Measurements from ENCODE around the gene ECI1. TPM values are rescaled to one million over a fixed set of nuclear protein-coding genes. Genes with fewer than 3 reads are reported as not detected.

ECI1 gene
- total RNA-seq, 1 experiment from 2014 or later, result 95.4 TPM

- no peak overlapping the region for H3K18ac ChIP-seq (ENCODE audit: insufficient read length, low read depth, low read length)
- no peak overlapping the region for H3K27ac ChIP-seq (ENCODE audit: insufficient read length, low read depth, low read length)
- H3K23me2 ChIP-seq (ENCODE audit: insufficient read length, low read depth, low read length, poor library complexity, severe bottlenecking), result no peaks in the 10 kb centered on the region
- H3K23ac ChIP-seq (ENCODE audit: insufficient read length, low read depth, low read length), result no peak overlapping the region
- no peak overlapping the region; the same call in 1 of the 2 replicates for H3K14ac ChIP-seq (ENCODE audit: insufficient read depth, low read length)
- no peak overlapping the region for H4K91ac ChIP-seq (ENCODE audit: insufficient read length, low read depth, low read length)
- no peaks in the 10 kb centered on the region for H3K27me3 ChIP-seq (ENCODE audit: insufficient read depth, low read length)
- H3K9ac ChIP-seq (ENCODE audit: extremely low read depth, insufficient read length, low read length), result no peak overlapping the region
- H3T11ph ChIP-seq (ENCODE audit: low read length), result no peak overlapping the region
- no peak overlapping the region for H2BK20ac ChIP-seq (ENCODE audit: low read depth, low read length, poor library complexity, severe bottlenecking)
- H2AFZ ChIP-seq (ENCODE audit: low read length), result no peak overlapping the region
- no CpG with 5 or more reads among the region's 26 CpGs for WGBS (ENCODE audit: extremely low coverage, insufficient read length, low lambda C conversion rate)
- no peak overlapping the region for H2BK120ac ChIP-seq (ENCODE audit: low read depth, low read length, poor library complexity, severe bottlenecking)
- no peak overlapping the region for H2AK5ac ChIP-seq (ENCODE audit: insufficient read length, low read length)
- H3K79me2 ChIP-seq (ENCODE audit: insufficient read depth, low read length), result no peaks in the 10 kb centered on the region
- no peak overlapping the region for H3K56ac ChIP-seq (ENCODE audit: insufficient read length, low read depth, low read length)
- peaks cover 0 to 7% (median 3%) of the 10 kb centered on the region in 3 experiments; a peak in 4 of 7 replicates for H3K36me3 Mint-ChIP-seq (ENCODE audit: insufficient read depth in 1 of 3, low read depth in 3 of 3)
- 0 out of 7 replicates have a peak overlapping the region, but pooled peaks of 1 of the 3 experiments have one; percentile 27 for H3K27ac Mint-ChIP-seq
- H4K20me1 ChIP-seq (ENCODE audit: control insufficient read depth, insufficient read depth, insufficient read length), result no peaks in the 10 kb centered on the region
- no peak overlapping the region for H2BK5ac ChIP-seq (ENCODE audit: insufficient read length, low read length)
- H3K4me1 Mint-ChIP-seq, result peaks cover 5 to 17% of the 10 kb centered on the region in 2 experiments
- H3K4me3 Mint-ChIP-seq, result no peak overlapping the region
- no peak for DNase-seq
- H2BK12ac ChIP-seq (ENCODE audit: insufficient read length, low read depth, low read length), result no peak overlapping the region
- no peak for TF ChIP-seq CTCF (conservative IDR thresholded peaks at IDR 0.05)
- no peaks in the 10 kb centered on the region for H3K9me3 Mint-ChIP-seq
- no peak overlapping the region for H2BK15ac ChIP-seq (ENCODE audit: low read depth, low read length)
- H3K9me3 ChIP-seq (ENCODE audit: control insufficient read depth, low read depth, low read length), result no peaks in the 10 kb centered on the region
- H4K8ac ChIP-seq (replicated peaks; ENCODE audit: insufficient read length, low read depth, low read length), result no peak overlapping the region
- H3K4me1 ChIP-seq (ENCODE audit: insufficient read depth, low read length), result no peaks in the 10 kb centered on the region
- H3K79me1 ChIP-seq (ENCODE audit: insufficient read depth, low read depth, low read length, poor library complexity, severe bottlenecking), result no peaks in the 10 kb centered on the region
- H3K4me2 ChIP-seq (ENCODE audit: insufficient read depth, insufficient read length, low read length), result no peak overlapping the region
- no peak overlapping the region for H3K4ac ChIP-seq (ENCODE audit: low read depth, low read length)
- H3K27me3 Mint-ChIP-seq (ENCODE audit: low read depth), result peaks cover 7% of the 10 kb centered on the region; the same call in 1 of the 2 replicates
- H4K5ac ChIP-seq (ENCODE audit: insufficient read length, low read depth, low read length), result no peak overlapping the region
Observed at GRCh38 chr16:2276368-2277195, 25.2 kb upstream of the ECI1 start.
